Measurements from ENCODE around the gene CDC42EP1. TPM values are rescaled to one million over a fixed set of nuclear protein-coding genes. Genes with fewer than 3 reads are reported as not detected.

Gene CDC42EP1
- total RNA-seq: 10 to 100 TPM; 44.4 to 80.1 (median 70.5) TPM

GRCh38 chr22:37559901-37560607, at the start of gene CDC42EP1:
TSS of gene CDC42EP1 (plus strand) at chr22:37560480. CDS start at chr22:37566350, 5,870 bp downstream.
- WGBS, 2 donors: 5 to 16% methylated on average over 14 to 26 of the region's 76 CpGs
- TF ChIP-seq POLR2A (IDR thresholded peaks at IDR 0.05) (no peak), CTCF (IDR thresholded peaks at IDR 0.05) (no peak)
- peak in 1 of 2 donors; percentile 91 for DNase-seq (ENCODE audit: low spot score in 2 of 2)
- peak within 1 kb of the TSS; percentile 61 for H3K4me3 ChIP-seq (ENCODE audit: low read depth, poor library complexity, severe bottlenecking)
- intact Hi-C loops (cut with DNase I; ENCODE audit: low total_unique reads): loop anchor here (10.0 kb wide), 1 partner anchor 625 kb away; the partner anchor contains the start of gene PLA2G6

- intact Hi-C loops (cut with DNase I; ENCODE audit: low total_unique reads): no loop called here
- WGBS, 2 donors: 89 to 92% methylated on average over 6 of the region's 6 CpGs
- no peak overlapping the region for H3K4me3 ChIP-seq (ENCODE audit: low read depth, poor library complexity, severe bottlenecking)
- TF ChIP-seq CTCF (IDR thresholded peaks at IDR 0.05) (no peak), POLR2A (IDR thresholded peaks at IDR 0.05) (no peak)
- no peak for DNase-seq (ENCODE audit: low spot score in 2 of 2)
Observed at GRCh38 chr22:37511395-37512104, 48.7 kb upstream of the CDC42EP1 start.

- 67 to 73% methylated on average over 15 of the region's 15 CpGs for WGBS, 2 donors
- intact Hi-C loops (cut with DNase I; ENCODE audit: low total_unique reads): no loop called here
- no peak for DNase-seq (ENCODE audit: low spot score in 2 of 2)
- TF ChIP-seq POLR2A (IDR thresholded peaks at IDR 0.05) (no peak), CTCF (IDR thresholded peaks at IDR 0.05) (no peak)
- no peak overlapping the region for H3K4me3 ChIP-seq (ENCODE audit: low read depth, poor library complexity, severe bottlenecking)
Observed at GRCh38 chr22:37514526-37515051, 45.7 kb upstream of the CDC42EP1 start.

GRCh38 chr22:37515901-37516300, 44.4 kb upstream of the CDC42EP1 start:
- no peak for DNase-seq (ENCODE audit: low spot score in 2 of 2)
- H3K4me3 ChIP-seq (ENCODE audit: low read depth, poor library complexity, severe bottlenecking): no peak overlapping the region
- WGBS, 2 donors: 76 to 84% methylated on average over 23 of the region's 23 CpGs
- TF ChIP-seq POLR2A (IDR thresholded peaks at IDR 0.05): no peak
- no peak for TF ChIP-seq CTCF (IDR thresholded peaks at IDR 0.05)
- intact Hi-C loops (cut with DNase I; ENCODE audit: low total_unique reads): no loop called here

- 91 to 93% methylated on average over 1 of the region's 1 CpG for WGBS, 2 donors
- intact Hi-C loops (cut with DNase I; ENCODE audit: low total_unique reads): no loop called here
- no peak overlapping the region for H3K4me3 ChIP-seq (ENCODE audit: low read depth, poor library complexity, severe bottlenecking)
- TF ChIP-seq CTCF (IDR thresholded peaks at IDR 0.05) (no peak), POLR2A (IDR thresholded peaks at IDR 0.05) (no peak)
- no peak for DNase-seq (ENCODE audit: low spot score in 2 of 2)
Observed at GRCh38 chr22:37516456-37516855, 43.8 kb upstream of the CDC42EP1 start.
